MM.1S (cell line): ENCODE measurements around the gene H19.

ENCODE experiments used
- DNase-seq: peaks from one replicate; pipeline ENCODE4 v3.0.0-alpha.2; 2015
- H2AFZ ChIP-seq: fragments of 300-600 bp; sonication (generic); 2 replicates; pipeline ENCODE4 v1.6.0; 2016; ENCODE audit warnings: antibody characterized with exemption, low read length
- H3F3A ChIP-seq: fragments of 300-600 bp; sonication (generic); 2 replicates; pipeline ENCODE4 v1.6.1; 2016; ENCODE audit warnings: mild to moderate bottlenecking, antibody characterized with exemption, low read length, moderate library complexity, mixed read lengths; ENCODE audit not compliant: insufficient read depth
- H3K27ac ChIP-seq: fragments of 300-600 bp; sonication (generic); 2 replicates; pipeline ENCODE4 v1.5.1; 2016; ENCODE audit warnings: mild to moderate bottlenecking, low read length
- H3K27me3 ChIP-seq: fragments of 300-600 bp; sonication (generic); replicated peaks from 2 replicates; pipeline ENCODE4 v1.6.0; 2016; ENCODE audit warnings: low read length; ENCODE audit not compliant: insufficient read depth
- H3K36me3 ChIP-seq: fragments of 300-600 bp; sonication (generic); replicated peaks from 2 replicates; pipeline ENCODE4 v1.6.1; 2016; ENCODE audit warnings: mild to moderate bottlenecking, low read length, mixed read lengths; ENCODE audit not compliant: insufficient read depth
- H3K4me1 ChIP-seq: fragments of 300-600 bp; sonication (generic); 2 replicates; pipeline ENCODE4 v1.6.1; 2016; ENCODE audit warnings: low read length, mixed read lengths
- H3K4me2 ChIP-seq: fragments of 300-600 bp; sonication (generic); 2 replicates; pipeline ENCODE4 v1.6.0; 2016; ENCODE audit warnings: low read depth, low read length
- H3K4me3 ChIP-seq: fragments of 300-600 bp; sonication (generic); 2 replicates; pipeline ENCODE4 v1.5.1; 2016; ENCODE audit warnings: low read length, mixed read lengths
- H3K79me2 ChIP-seq: fragments of 300-600 bp; sonication (generic); 2 replicates; pipeline ENCODE4 v1.6.1; 2016; ENCODE audit warnings: mixed run types, low read length, mixed read lengths
- H3K9ac ChIP-seq: fragments of 300-600 bp; sonication (generic); 2 replicates; pipeline ENCODE4 v1.6.1; 2016; ENCODE audit warnings: low read length, mixed read lengths
- H3K9me2 ChIP-seq: fragments of 300-600 bp; sonication (generic); replicated peaks from 2 replicates; pipeline ENCODE4 v1.6.1; 2016; ENCODE audit warnings: mild to moderate bottlenecking, low read length, mixed read lengths; ENCODE audit not compliant: insufficient read depth
- H3K9me3 ChIP-seq: fragments of 300-600 bp; sonication (generic); replicated peaks from 2 replicates; pipeline ENCODE4 v1.6.1; 2016; ENCODE audit warnings: mild to moderate bottlenecking, low read length, mixed read lengths; ENCODE audit not compliant: insufficient read depth
- H4K20me1 ChIP-seq: fragments of 300-600 bp; sonication (generic); 2 replicates; pipeline ENCODE4 v1.6.1; 2016; ENCODE audit warnings: mild to moderate bottlenecking, low read length, moderate library complexity, mixed read lengths; ENCODE audit not compliant: insufficient read depth
- EZH2 ChIP-seq: fragments of 300-600 bp; sonication (generic); optimal IDR thresholded peaks from 2 replicates; pipeline ENCODE3; 2017; ENCODE audit warnings: low read depth, mild to moderate bottlenecking, antibody characterized with exemption, low read length, mixed read lengths
- EZH2phosphoT487 ChIP-seq: fragments of 300-600 bp; sonication (generic); IDR thresholded peaks from 2 replicates; pipeline ENCODE4 v1.6.1; 2018; ENCODE audit warnings: antibody characterized with exemption, low read length
- TF ChIP-seq, protein P1 (sequence below): fragments of 300-600 bp; sonication (generic); IDR thresholded peaks from 2 replicates; pipeline ENCODE4 v1.5.1; 2016; ENCODE audit warnings: antibody characterized with exemption, low read length, mixed read lengths

H19 gene

DNA sequence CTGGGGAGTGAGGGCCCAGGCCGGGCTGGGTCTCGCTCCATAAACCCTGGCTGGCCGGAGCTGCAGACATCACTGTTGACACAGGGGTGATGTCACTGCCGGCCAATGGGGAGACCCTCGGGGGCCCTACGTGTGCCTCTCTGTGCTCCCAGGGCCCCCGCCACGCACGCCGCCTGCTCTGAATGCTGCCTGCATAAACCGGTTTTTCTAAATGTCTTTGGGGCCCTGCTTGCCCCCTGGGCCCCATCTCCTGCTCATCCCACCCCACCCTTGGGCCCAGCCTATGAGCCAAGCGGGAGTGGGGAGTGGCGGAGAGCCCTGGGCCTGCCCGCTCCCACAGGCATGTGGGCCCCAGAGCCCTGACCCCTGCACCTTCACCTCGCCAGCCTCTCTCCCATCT is 7.7 kb downstream of the H19 start:
- no peak overlapping the region for H3K27ac ChIP-seq
- no peaks in the 10 kb centered on the region for H3K79me2 ChIP-seq
- no peak overlapping the region for H3K4me2 ChIP-seq
- no peak for TF ChIP-seq EZH2
- TF ChIP-seq, protein P1, sequence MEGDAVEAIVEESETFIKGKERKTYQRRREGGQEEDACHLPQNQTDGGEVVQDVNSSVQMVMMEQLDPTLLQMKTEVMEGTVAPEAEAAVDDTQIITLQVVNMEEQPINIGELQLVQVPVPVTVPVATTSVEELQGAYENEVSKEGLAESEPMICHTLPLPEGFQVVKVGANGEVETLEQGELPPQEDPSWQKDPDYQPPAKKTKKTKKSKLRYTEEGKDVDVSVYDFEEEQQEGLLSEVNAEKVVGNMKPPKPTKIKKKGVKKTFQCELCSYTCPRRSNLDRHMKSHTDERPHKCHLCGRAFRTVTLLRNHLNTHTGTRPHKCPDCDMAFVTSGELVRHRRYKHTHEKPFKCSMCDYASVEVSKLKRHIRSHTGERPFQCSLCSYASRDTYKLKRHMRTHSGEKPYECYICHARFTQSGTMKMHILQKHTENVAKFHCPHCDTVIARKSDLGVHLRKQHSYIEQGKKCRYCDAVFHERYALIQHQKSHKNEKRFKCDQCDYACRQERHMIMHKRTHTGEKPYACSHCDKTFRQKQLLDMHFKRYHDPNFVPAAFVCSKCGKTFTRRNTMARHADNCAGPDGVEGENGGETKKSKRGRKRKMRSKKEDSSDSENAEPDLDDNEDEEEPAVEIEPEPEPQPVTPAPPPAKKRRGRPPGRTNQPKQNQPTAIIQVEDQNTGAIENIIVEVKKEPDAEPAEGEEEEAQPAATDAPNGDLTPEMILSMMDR = no peak
- no peak for TF ChIP-seq EZH2phosphoT487
- H3K9me2 ChIP-seq = no peaks in the 10 kb centered on the region
- H3K9me3 ChIP-seq = no peaks in the 10 kb centered on the region
- DNase-seq = no peak
- H2AFZ ChIP-seq = no peak overlapping the region
- H3K4me1 ChIP-seq = no peaks in the 10 kb centered on the region
- H4K20me1 ChIP-seq = no peaks in the 10 kb centered on the region
- H3K9ac ChIP-seq = no peak overlapping the region
- no peaks in the 10 kb centered on the region for H3K36me3 ChIP-seq
- no peaks in the 10 kb centered on the region for H3F3A ChIP-seq
- no peaks in the 10 kb centered on the region for H3K27me3 ChIP-seq
- H3K4me3 ChIP-seq = no peak overlapping the region

DNA sequence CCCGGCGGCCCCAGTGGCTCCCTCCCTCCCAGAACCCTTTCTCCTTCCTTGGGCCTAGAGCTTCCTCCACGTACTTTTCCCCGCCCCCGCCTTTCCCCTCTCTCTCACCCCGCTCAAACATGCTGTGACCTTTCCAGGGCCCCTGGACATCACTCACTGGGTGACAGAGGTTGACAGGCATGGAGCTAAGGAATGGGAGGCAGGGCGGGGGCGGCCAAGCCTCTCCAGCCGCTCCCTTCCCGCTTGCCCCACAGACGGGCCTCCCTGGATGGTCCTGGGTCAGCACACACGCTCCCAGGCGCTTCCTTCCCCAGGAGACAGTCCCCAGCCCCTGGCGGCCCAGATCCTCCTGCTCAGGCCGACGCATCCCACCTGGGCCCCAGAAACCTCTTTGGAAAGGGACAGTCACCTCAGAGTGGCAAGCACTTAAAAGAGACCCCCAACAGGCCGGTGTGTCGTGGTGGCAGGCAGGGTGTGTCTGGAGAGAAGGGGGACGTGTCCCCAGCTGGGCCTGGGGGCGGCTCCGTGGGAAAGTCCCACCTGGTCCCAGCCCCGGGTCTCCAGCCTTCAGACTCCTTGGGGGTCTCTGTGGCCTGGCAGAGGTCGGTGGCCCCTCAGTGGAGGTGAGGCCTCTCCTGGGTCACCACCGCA is 8.8 kb downstream of the H19 start:
- no peak overlapping the region for H2AFZ ChIP-seq
- TF ChIP-seq, protein P1 = no peak
- no peak for TF ChIP-seq EZH2
- no peak for TF ChIP-seq EZH2phosphoT487
- H3K27me3 ChIP-seq = no peaks in the 10 kb centered on the region
- no peaks in the 10 kb centered on the region for H3K36me3 ChIP-seq
- no peak overlapping the region for H3K4me3 ChIP-seq
- no peak overlapping the region for H3K4me2 ChIP-seq
- H3K27ac ChIP-seq = no peak overlapping the region
- no peaks in the 10 kb centered on the region for H4K20me1 ChIP-seq
- H3K79me2 ChIP-seq = no peaks in the 10 kb centered on the region
- DNase-seq = no peak
- no peaks in the 10 kb centered on the region for H3K9me2 ChIP-seq
- no peaks in the 10 kb centered on the region for H3K4me1 ChIP-seq
- no peaks in the 10 kb centered on the region for H3F3A ChIP-seq
- H3K9me3 ChIP-seq = no peaks in the 10 kb centered on the region
- H3K9ac ChIP-seq = no peak overlapping the region

DNA sequence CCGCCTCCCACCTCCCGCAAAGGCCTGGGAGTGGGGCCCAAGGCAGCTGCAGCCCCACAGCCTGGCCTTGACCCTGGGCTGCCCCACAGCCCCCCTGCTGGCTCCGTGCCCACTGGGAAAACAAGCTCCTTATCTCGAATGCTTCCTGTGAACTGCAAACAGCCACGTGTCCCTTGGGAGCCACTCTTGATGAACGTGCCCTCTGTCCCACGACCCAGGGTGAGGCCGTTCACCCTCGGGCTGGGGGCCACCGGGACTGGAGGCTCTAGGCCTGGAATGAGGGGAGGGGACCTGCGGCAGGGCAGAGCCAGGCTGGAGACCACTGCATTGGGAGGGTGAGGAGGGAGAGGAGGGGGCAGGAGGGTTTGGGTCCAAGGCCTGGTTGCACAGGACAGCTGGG is 9.5 kb downstream of the H19 start:
- TF ChIP-seq EZH2phosphoT487 (no peak), EZH2 (no peak)
- TF ChIP-seq, protein P1 = no peak
- Histone ChIP-seq H3K79me2 (no peaks in the 10 kb centered on the region), H3K4me1 (no peaks in the 10 kb centered on the region), H3K27ac (no peak overlapping the region), H3K27me3 (no peaks in the 10 kb centered on the region), H3K4me3 (no peak overlapping the region), H3K9me2 (no peaks in the 10 kb centered on the region), H3F3A (no peaks in the 10 kb centered on the region), H3K36me3 (no peaks in the 10 kb centered on the region), H2AFZ (no peak overlapping the region), H3K9me3 (no peaks in the 10 kb centered on the region), H4K20me1 (no peaks in the 10 kb centered on the region), H3K9ac (no peak overlapping the region), H3K4me2 (no peak overlapping the region)
- no peak for DNase-seq
